LHCN-M2 (cell line): Measurements from ENCODE around the gene GALNT5. TPM values are rescaled to one million over a fixed set of nuclear protein-coding genes. Genes with fewer than 3 reads are reported as not detected.

Source experiments
- DNase-seq: peaks from one replicate; pipeline ENCODE4 v3.0.0-alpha.2; 2012; ENCODE audit warnings: low read depth
- total RNA-seq: library from RNA; depleted of rRNA; stranded (reverse); fragments of >200 nt; gene quantifications from 2 replicates; pipeline ENCODE4 v1.2.3, GENCODE V29; 2014

GALNT5 gene
- total RNA-seq, 1 experiment from 2014 or later, result 71.7 TPM

DNA sequence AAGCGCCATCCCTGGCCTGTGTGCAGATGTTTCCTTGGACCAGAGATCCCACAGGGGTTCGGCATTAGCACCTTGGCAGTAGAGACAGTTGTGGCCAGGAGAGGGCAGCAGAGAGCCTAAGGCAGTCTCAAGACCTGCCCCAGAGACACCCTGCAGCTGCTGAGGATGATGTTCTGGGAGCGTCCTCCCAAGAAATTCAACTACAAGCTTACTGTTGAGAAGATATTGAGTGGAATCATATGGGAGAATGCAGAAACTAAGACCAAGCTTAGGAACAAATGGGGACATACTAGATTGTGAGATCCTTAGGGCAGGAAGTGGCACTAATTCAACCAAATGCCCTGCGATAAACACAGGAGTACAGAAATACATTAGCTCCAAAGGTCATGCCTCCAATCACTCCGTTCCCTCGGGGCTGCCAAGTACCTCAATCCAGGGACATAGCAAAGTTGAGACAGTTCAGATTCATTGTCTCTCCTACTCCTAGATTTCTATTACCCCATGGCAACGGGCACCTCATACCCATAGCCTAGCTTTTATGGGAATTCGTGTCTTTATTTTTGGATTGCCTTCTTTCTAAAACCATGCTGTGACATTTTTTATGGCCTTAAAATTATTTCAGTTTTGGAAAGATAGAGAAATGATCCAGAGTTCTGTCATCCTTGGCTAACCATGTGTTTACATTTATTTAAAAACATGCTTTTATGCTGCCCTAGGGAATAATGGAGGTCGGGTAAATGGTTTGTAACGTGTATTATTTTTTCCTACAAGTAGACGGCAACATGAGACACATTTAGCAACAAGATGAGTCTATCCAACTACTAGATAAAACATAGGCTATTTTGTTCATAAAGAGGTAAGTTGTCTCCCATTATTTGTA is 70.4 kb downstream of the GALNT5 start:
- peak; percentile 78 for DNase-seq

GRCh38 chr2:157329524-157329923 is 72.0 kb downstream of the GALNT5 start:
- DNase-seq, result no peak

DNA sequence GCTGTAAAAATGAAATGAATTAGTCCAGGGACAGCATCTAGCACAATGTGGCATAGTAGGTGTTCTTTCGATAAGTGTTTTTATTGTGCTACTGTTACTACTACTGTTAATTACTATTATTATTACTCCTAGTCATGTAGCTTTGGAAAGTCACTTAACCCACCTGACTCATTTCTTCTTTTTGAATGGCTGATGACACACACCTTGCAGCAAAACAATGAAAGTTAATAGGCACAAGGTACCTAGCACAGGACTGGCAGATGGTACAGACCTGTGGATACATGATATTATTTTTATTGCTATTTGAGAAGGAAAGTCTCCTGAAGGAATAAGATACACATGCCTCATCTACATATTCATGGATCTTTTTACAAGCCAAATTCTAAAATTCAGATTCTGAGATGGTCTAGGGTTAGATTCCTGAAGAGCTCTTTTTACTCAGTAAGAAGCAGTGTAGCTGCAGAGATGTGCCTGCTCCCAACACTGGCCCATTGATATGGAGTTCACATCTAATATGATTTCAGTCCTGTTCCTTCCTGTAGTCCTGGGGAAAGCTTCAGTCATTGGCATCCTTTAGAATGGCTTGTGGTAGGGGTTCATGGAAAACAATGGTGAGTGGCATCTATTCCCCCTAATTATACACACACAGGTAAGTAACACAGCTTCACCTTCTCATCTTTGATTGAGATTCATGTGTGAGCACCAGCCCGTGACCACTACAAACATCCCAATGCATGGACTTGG is 76.0 kb downstream of the GALNT5 start:
- no peak for DNase-seq

GRCh38 chr2:157334335-157334734 is 76.8 kb downstream of the GALNT5 start:
- no peak for DNase-seq

DNA sequence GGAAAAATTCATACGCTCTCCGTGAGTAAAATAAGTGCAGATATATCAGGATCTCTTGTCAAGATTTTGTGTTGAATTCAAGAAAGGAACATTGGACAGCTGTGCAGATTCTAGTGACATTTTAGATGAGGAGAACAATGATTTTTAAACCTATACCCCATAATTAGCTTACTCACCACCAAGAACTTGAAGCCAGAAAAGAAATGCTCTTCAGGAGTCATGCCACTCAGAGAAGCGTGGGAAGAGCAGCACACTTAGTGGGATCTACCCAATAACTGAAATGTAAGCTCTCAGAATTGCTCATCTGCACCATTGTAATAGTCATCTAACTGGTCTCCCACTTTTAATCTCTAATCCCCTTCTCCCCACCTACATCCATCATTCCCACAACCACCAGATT is 77.3 kb downstream of the GALNT5 start:
- DNase-seq, result no peak

- DNase-seq, result peak; percentile 51
Observed at GRCh38 chr2:157336137-157337010, 78.9 kb downstream of the GALNT5 start.

- DNase-seq, result no peak
Observed at GRCh38 chr2:157337978-157338377, 80.5 kb downstream of the GALNT5 start.

GRCh38 chr2:157339965-157340655 is 82.6 kb downstream of the GALNT5 start:
- peak; percentile 89 for DNase-seq

DNA sequence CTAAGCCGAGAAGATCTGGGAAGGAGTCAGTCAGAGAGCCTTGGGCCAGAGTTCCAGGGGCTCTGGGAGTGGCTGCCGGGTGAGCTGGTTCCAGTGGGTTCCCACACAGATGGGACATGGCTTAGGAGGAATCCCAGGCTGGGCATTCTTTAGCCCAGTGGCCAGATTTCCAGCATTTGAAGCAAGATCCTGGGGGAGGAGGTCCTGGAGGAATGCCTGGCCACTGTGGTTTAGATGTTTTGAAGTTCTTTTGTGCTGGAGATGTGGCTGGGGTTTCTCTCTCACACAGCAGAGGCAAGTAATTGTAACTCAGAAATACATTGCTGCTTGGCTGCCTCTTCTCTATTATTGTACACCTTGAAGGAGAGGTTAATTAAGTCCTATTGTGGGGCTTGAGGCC is 83.9 kb downstream of the GALNT5 start:
- peak; percentile 57 for DNase-seq

- no peak for DNase-seq
Observed at GRCh38 chr2:157345647-157346389, 88.3 kb downstream of the GALNT5 start.

GRCh38 chr2:157348291-157348921 is 90.9 kb downstream of the GALNT5 start:
- no peak for DNase-seq

GRCh38 chr2:157349949-157350515 is 92.5 kb downstream of the GALNT5 start:
- peak; percentile 30 for DNase-seq

DNA sequence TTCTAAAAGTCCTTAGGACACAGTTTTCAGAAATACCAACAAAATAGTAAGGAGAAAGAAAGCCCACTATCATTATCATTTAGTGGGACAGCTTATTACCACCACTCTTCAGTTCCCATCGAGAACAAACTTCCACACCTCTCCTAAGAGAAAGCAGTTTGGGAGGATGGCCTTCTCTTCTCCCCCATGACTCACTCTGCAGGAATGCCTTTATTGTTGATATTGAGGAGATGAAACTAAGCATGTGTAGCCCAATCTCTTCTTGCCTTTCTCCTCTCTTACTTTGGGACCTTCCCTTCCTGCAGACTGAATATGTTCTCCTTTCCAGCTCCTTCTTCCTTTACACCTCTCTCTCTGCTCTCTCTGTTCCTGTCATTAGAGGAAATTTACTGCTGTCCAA is 98.1 kb downstream of the GALNT5 start:
- peak; percentile 66 for DNase-seq

DNA sequence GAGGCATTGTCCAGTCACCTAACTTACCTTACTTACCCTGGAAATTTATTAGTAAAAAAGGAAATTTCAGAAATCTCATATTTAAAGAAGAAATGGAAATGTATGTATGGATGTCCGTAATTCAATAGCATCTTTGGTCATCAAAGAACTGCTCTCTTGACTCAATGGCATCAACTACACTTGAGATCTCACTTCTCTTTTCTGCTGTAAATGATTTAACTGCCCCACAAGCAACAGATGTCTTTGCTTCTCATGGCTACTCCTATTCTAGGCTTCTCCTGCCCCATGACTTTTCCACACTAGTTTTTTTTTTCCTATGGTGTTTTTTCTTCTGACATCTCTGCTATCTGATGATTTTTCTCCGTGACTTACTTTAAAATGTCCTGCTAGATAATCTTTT is 102.1 kb downstream of the GALNT5 start:
- no peak for DNase-seq

- no peak for DNase-seq
Observed at GRCh38 chr2:157361526-157361925, 104.0 kb downstream of the GALNT5 start.

- no peak for DNase-seq
Observed at GRCh38 chr2:157362627-157363026, 105.1 kb downstream of the GALNT5 start.

GRCh38 chr2:157363612-157364101 is 106.2 kb downstream of the GALNT5 start:
- peak; percentile 58 for DNase-seq
